GM19239 (cell line): ENCODE measurements around the gene LILRA6.
"Not testable (repeated sequence)": the region's sequence is repeated elsewhere in the genome, so short reads cannot be mapped to it uniquely, and the experiment has no call there.

ENCODE experiments used
- DNase-seq: peaks from one replicate; pipeline ENCODE4 v3.0.0; 2011; ENCODE audit warnings: low spot score; ENCODE audit not compliant: insufficient read length
- FAIRE-seq: peaks from 2 replicates; lab custom pipeline; 2011; peaks lifted over from hg19 to GRCh38; lab: Jason Lieb, UNC

LILRA6 gene

DNA sequence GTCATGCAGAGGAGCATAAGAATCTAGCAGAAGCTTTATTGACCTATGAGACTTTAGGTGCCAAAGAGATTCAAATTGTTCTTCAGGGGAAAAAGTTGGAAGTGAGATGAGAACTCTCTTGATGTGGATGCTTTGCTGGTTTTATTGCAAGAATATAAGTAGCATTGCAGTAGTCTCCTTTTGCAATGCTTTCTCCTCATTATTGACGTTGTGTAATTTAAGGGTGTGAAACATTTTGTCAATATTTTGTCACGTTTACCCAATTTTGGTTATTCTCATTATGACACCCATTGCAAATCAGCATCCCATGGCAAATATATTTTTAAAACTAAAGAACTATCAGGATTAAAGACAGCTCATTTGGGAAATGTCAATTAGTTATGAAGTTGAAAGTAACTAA is 26.3 kb upstream of the LILRA6 start:
- DNase-seq (no peak), FAIRE-seq (no peak)

DNA sequence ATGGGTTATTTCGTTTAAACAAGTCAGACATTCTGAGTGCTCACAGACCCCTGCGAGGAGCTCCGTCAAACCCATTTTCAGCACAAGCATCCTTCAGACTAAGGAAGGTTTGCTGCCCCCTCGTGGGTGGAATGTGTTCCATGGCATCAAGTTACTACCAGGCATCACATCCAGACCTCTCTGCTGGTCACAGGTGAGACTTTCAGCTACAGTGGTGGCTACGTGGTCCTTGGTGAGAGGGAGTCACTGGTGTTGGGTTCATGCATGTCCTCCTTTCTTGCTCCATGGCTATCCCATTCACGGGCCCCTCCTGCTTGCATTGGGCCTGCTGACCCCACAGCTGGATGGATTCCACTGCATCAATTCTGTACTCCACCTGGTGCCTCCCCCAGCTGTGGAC is 23.5 kb upstream of the LILRA6 start:
- DNase-seq (peak; percentile 36), FAIRE-seq (peak; percentile 89)

GRCh38 chr19:54262470-54262869 is 19.9 kb upstream of the LILRA6 start:
- no peak for FAIRE-seq
- no peak for DNase-seq

- DNase-seq (no peak), FAIRE-seq (no peak)
Observed at GRCh38 chr19:54262066-54262465, 19.5 kb upstream of the LILRA6 start.

DNA sequence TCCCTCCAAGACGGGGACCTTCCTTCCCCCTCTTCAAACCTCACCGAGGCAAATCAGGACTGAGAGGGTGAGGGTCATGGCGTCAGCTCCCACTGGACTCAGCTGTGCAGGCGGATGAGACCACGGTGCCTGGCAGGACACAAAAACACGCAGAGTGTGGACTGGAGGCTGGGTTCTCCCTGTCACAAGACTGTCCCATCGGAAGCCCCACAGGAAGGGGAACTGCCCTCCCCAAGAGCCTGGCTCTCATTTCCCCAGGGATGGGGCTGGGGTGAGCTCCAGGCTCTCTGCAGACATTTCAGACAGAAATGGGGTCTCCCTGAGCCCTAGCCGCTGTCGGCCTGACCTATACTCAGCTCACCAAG is 14.5 kb upstream of the LILRA6 start, which contains the start of gene LILRB5:
Gene LILRB5 (minus strand): TSS at position 158 of the 365 bp plus-strand sequence. CDS start 80 bp downstream, at position 78.
- DNase-seq (no peak), FAIRE-seq (no peak)

DNA sequence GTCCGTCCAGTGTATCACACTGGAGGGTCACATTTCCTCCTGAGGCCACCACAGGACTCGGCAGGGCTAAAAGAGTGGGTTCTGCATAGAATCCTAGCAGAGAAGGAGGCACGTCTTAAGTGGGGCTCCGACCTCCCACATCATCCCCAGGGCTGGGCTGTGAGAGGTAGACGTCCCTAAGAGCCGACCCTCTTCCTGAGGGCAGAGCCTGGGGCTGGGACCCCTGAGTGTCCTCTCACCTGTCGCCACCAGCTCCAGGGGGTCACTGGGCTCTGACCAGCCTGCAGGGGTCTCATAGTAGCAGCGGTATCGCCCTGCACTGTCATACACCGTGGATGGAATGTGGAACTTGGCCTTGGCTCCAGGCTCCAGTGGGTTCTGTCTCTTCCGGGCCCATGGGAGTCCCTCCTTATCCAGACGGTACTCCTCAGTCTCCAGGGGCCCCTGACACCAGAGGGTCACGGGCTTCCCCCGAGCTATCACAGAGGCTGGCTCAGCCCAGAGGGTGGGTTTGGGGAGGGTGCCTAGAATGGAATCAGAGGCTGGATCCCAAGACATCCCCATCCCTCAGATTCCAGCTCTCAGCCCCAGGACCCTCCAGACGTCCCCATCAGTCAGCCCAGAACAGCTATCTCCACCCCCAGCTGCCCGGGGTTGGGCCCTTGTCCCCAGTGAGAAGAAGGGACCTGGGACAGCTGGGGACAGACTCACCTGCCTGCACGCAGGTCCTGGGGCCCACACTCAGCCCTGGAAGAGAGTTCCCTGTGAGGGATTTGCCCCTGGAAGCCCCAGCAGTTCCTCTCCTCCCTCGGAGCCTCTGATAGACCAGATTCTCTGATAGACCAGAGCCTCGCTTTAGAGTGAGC is 13.9 kb upstream of the LILRA6 start:
- no peak for DNase-seq
- no peak for FAIRE-seq

- FAIRE-seq (no peak), DNase-seq (no peak)
Observed at GRCh38 chr19:54255105-54255775, 12.7 kb upstream of the LILRA6 start.

DNA sequence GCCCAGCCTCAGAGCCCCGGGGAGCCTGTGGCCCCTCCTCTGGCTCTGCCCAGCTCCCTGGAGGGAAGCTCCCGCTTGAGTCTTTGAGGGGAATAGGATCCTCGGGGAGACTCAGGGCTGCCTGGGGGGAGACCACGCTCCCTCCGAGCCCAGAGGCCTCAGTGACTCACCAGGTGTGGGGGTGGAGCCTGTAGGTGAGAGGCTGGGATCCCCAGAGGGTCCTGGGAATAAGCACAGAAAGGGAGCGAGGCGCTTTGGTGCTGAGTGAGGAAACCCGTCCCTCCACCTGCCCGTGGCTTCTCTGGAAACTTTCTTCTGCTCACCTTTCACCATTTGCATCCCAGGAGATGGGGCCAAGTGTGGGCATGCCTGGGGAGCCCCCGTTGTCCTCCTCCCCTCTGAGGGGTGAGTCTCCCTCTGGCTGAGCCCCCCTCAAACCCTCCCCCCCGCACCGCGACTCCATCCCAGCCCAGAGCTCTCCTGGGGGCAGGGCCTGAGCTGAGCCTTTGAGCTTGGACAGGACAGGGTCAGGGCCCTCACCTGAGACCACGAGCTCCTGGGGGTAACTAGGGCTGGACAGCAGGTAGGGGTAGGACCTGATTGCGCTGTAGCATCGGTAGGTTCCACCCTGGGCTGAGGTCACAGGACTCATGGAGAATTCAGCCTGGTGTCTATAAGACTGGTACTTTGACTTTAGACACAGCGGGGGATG is 11.8 kb upstream of the LILRA6 start:
- FAIRE-seq (no peak), DNase-seq (no peak)

DNA sequence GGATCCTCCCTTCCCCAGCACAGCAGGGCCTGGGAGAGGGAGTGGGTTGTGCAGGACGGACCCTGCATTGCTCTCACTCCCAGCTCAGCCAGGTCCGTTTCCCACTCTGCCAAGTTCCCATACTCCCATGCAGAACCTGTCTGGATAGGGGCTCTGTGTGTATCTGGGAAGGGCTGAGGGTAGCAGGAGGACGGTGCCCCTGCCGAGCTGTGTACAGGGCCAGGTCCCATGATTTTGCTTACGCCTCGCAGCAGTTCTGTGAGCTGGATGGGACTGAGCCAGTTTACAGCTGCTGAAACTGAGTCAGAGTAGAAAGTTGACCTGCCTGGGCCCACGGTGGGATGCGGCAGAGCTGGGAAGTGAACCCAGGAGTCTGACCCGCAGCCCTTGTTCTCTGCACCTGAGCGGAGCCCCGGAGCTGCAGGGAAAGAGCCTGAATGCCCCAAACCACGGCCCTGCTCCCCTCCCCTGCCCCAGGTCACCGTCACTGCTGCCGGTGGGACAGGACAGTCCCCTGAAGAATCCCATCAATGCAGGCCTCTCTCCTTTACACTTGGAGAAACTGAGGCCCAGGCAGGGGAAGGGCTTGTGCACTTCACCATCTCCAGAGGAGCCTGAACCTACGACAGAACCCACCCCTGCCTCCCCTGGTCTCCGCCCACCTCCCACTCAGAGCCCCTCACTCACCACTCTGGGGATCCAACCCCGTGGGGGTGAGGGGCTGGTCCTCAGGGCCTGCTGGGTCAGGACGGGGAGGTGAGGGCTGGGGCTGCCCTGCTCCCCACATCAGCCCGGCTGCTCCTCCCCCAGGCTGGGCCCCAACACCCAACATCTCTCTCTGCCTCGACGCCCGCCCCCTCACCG is 11.0 kb upstream of the LILRA6 start:
- DNase-seq (no peak), FAIRE-seq (no peak)

DNA sequence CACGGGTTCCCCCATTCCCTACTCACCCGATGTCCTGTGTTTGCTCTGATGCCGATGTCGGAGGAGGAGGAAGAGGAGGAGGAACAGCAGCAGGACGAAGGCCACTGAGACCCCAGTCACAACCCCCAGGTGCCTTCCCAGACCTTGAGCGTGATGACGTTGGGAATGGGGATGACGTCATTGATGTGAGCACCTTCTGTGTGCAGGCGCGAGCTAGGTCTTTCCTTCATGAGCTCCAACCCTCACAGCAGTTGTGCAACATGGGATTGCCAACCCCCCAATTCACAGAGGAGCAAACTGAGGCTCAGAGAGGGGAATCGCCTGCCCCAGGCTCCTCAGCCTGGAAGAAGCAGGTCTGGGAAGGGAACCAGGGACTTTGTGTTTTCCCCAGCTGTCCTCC is 10.3 kb upstream of the LILRA6 start:
- FAIRE-seq (no peak), DNase-seq (no peak)

DNA sequence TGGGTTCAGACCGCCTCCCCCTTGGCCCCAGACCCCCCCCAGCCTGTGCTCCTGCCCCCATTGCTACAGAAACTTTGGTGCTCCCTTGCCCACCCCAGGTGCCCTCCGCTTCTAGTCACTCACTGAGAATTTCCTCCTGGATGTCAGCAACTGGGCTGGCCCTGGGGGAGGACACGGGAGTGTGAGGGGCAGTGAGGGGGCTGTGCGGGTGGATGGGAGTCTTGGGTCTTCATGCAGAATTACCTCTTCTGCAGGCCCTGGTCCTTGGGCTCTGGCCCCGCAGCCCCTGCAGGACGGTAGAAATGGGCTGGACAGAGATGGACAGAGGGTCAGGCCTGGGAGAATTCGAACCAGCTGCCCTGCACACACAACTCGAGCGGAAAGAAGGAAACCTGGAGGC is 9.7 kb upstream of the LILRA6 start:
- DNase-seq = no peak
- FAIRE-seq = no peak

DNA sequence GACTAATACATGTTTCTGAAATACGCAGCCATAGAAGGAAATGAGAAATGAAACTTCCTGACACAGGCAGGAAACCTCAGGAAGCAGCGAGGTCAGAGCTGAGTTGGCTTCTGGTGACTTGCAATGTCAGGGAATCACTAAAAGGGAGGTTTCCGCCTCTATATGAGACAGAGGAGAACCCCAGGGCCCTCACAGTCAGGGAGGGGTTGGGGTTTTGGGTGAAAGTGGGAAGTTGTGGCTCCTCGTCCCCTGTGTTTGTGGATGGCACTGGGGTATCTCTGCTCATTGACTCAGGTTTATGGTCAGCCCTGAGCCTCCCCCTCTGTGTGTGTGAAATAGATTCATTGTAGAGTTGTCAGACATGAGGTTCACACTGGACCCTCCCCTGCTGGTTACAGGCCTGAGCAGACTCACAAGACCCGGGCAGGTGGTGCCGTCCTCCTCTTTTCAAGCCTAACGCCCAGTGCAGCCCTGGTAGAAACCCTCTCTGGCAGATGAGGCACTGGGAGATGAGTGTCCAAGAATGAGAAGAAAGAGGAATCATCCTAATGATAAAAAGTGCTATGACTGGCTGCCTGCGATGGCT is 5.5 kb upstream of the LILRA6 start:
- no peak for DNase-seq
- FAIRE-seq = no peak

DNA sequence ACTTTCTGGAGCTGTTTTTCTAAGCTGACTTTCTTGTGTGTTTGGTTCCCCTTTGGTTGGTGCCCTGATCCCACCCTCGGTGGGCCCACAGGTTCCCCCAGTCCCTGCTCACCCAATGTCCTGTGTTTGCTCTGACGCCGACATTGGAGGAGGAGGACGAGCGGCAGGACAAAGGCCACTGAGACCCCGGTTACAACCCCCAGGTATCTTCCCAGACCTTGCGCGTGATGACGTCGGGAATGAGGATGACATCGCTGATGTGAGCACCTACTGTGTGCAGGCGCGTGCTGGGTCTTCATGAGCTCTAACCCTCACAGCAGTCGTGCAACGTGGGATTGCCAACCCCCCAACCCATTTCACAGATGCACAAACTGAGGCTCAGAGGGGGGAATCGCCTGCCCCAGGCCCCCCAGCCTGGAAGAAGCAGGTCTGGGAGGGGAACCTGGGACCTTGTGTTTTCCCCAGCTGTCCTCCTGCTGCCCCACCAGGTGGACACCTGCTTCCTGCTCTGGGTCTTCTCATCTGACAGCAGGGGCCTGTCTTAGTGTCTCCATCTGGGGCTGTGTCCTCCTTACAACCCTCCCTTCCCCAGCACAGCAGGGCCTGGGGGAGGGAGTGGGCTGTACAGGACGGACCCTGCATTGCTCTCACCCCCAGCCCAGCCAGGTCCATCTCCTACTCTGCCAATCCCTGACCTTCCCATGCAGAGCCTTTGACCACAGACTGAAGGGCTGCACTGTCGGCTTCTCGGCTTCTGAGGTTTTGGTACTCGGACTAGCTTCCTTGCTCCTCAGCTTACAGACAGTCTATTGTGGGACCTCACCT is 4.7 kb upstream of the LILRA6 start:
- no peak for FAIRE-seq
- no peak for DNase-seq

GRCh38 chr19:54245936-54246335 is 3.3 kb upstream of the LILRA6 start:
- DNase-seq (no peak), FAIRE-seq (no peak)

- not testable (repeated sequence) for FAIRE-seq
Observed at GRCh38 chr19:54243809-54244208, 1.2 kb upstream of the LILRA6 start.

DNA sequence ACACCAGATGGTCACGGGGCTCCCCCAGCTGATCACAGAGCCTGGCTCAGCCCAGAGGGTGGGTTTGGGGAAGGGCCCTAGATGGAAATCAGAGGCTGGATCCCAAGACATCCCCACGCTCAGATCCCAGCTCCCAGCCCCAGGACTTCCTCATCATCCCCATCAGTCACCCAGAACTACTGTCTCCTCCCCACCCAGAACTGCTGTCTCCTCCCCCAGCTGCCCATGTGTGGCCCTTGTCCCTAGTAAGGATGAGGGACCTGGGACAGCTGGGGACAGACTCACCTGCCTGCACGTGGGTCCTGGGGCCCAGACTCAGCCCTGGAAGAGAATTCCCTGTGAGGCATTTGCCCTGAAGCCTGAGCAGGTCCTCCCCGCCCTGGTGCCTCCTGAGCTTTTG is 356 bp downstream of the LILRA6 start:
- not testable (repeated sequence) for FAIRE-seq, DNase-seq

More at GRCh38 chr19:54243809-54244208, 1.2 kb upstream of the LILRA6 start:
- not testable (repeated sequence) for DNase-seq

DNA sequence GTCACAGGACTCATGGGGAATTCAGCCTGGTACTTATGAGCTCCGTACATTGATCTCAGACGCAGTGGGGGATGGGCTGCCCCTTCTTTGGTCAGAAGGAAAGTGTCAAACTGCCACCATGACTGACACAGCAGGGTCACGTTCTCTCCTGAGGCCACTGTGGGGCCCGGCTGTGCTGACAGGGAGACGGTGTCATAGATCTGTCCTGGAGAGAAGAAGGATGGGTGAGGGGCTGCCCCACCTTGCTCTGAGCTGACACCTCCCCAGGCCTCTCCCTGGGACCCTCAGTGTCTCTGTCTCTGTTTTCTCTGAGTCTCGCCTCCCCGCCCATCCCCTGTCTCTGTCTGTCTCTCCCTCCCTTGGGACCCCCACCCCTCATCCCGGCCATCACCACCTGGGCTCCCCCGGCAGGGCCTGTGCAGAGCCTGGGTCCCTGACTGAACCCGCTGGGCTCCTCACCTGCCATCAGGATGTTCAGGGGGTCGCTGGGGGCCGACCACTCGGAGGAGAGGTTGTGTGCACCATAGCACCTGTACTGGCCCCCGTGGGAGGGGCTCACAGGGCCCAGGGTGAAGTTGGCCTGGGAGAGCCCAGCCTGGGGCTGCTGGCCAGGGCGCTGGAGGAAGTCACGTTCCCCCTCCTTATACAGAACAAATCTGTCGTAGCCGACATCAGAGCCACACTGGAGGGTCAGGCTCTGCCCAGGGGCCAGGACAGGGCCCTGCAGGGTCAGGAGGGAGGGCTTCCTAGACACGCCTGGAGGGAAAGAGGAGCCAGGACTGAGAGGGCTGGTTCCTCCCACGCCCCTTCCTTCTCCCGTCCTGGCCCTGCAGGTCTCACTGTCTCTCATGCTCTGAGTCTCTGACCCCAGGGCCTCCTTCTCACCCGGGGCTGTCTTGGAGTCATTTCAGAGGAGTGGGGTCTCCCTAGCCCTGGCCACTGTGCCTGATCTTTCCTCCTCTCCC is 1.9 kb downstream of the LILRA6 start:
- FAIRE-seq, DNase-seq: not testable (repeated sequence)
